HuH-7 (cell line): ENCODE data around the gene PAPPA2.
"Not testable (repeated sequence)": the region's sequence is repeated elsewhere in the genome, so short reads cannot be mapped to it uniquely, and the experiment has no call there.

Experiments used
- DNase-seq: peaks from one replicate; pipeline ENCODE4 v3.0.0; 2011; ENCODE audit warnings: low spot score

PAPPA2 gene

GRCh38 chr1:176551146-176551545, 88.2 kb downstream of the PAPPA2 start:
- DNase-seq, result no peak

GRCh38 chr1:176552217-176552991, 89.4 kb downstream of the PAPPA2 start:
- DNase-seq, result no peak

- DNase-seq, result no peak
These were observed 90.0 kb downstream of the PAPPA2 start for GRCh38 chr1:176552999-176553398.

- no peak for DNase-seq
These were observed 93.3 kb downstream of the PAPPA2 start for GRCh38 chr1:176556288-176556687.

GRCh38 chr1:176557543-176558258, 94.7 kb downstream of the PAPPA2 start:
- DNase-seq, result no peak

GRCh38 chr1:176558561-176558960, 95.6 kb downstream of the PAPPA2 start:
- DNase-seq, result no peak

GRCh38 chr1:176559474-176559873, 96.5 kb downstream of the PAPPA2 start:
- DNase-seq, result no peak

- DNase-seq, result peak; percentile 55
These were observed 96.9 kb downstream of the PAPPA2 start for GRCh38 chr1:176559878-176560277.

- no peak for DNase-seq
These were observed 97.7 kb downstream of the PAPPA2 start for GRCh38 chr1:176560681-176561080.

- DNase-seq, result not testable (repeated sequence)
These were observed 98.8 kb downstream of the PAPPA2 start for GRCh38 chr1:176561761-176562160.

- no peak for DNase-seq
These were observed 103.3 kb downstream of the PAPPA2 start for GRCh38 chr1:176566004-176566975.

GRCh38 chr1:176567190-176567794, 104.3 kb downstream of the PAPPA2 start:
- no peak for DNase-seq

- DNase-seq, result no peak
These were observed 105.2 kb downstream of the PAPPA2 start for GRCh38 chr1:176568185-176568584.

GRCh38 chr1:176574756-176575155, 111.8 kb downstream of the PAPPA2 start:
- DNase-seq, result no peak

GRCh38 chr1:176575991-176576390, 113.0 kb downstream of the PAPPA2 start:
- DNase-seq, result no peak

GRCh38 chr1:176576670-176577069, 113.7 kb downstream of the PAPPA2 start:
- no peak for DNase-seq

GRCh38 chr1:176577646-176578197, 114.7 kb downstream of the PAPPA2 start:
- DNase-seq, result no peak

GRCh38 chr1:176579087-176579486, 116.1 kb downstream of the PAPPA2 start:
- DNase-seq, result no peak

GRCh38 chr1:176595217-176595616, 132.2 kb downstream of the PAPPA2 start:
- no peak for DNase-seq

- DNase-seq, result no peak
These were observed 138.4 kb downstream of the PAPPA2 start for GRCh38 chr1:176601348-176601747.

GRCh38 chr1:176602388-176603004, 139.5 kb downstream of the PAPPA2 start:
- DNase-seq, result no peak
